T-cell (primary cell): ENCODE results near the gene KTN1. TPM values are rescaled to one million over a fixed set of nuclear protein-coding genes. Genes with fewer than 3 reads are reported as not detected.

ENCODE experiments used
- ATAC-seq, 4 experiments: fragments of 200-7000 bp in 3 of 4; fragments of 150-1000 bp in 1 of 4; cut with Tn5 transposase; replicated peaks in 1 of 4; 1 replicate in 3 of 4; 2 replicates in 1 of 4; pipeline ENCODE4 v1.10.0; 2021; ENCODE audit warnings: moderate library complexity in 3 of 4, mild to moderate bottlenecking in 2 of 4, moderate number of reproducible peaks in 1 of 4
- CTCF ChIA-PET, 2 donors: fragments of 300-600 bp; sonication (Branson Sonifier 250); formaldehyde crosslinking; loops; one replicate each; lab custom pipeline; 2022; ENCODE audit warnings: antibody characterized with exemption in 2 of 2; lab: Charles Lee
- POLR2A ChIA-PET, 2 donors: fragments of 300-600 bp; sonication (Branson Sonifier 250); formaldehyde crosslinking; loops; one replicate each; lab custom pipeline; 2022; ENCODE audit warnings: antibody characterized with exemption in 2 of 2; lab: Charles Lee
- DNase-seq, 35 experiments: peaks; one replicate each; pipeline versions ENCODE4 v3.0.0 to v3.0.0-alpha.2; 2013 to 2023
- H3K27ac ChIP-seq: one replicate; pipeline ENCODE4 v1.5.1; 2013; ENCODE audit warnings: low read length
- H3K27me3 ChIP-seq, 2 experiments: replicated peaks in 1 of 2; 1 replicate in 1 of 2; 2 replicates in 1 of 2; pipeline versions ENCODE4 v1.6.1 to v1.7.0; 2013; ENCODE audit warnings: low read length in 1 of 2, mixed read lengths in 1 of 2; ENCODE audit not compliant: control insufficient read depth in 2 of 2, insufficient read depth in 2 of 2; ENCODE audit errors: extremely low read depth in 1 of 2
- H3K36me3 ChIP-seq, 2 donors: 1 replicate in 1 of 2; 2 replicates in 1 of 2; pipeline versions ENCODE4 v1.6.1 to v1.7.0; 2013; ENCODE audit warnings: low read length in 1 of 2; ENCODE audit not compliant: control insufficient read depth in 2 of 2, insufficient read depth in 1 of 2; ENCODE audit errors: extremely low read depth in 1 of 2
- H3K4me1 ChIP-seq, 2 experiments: 1 replicate in 1 of 2; 2 replicates in 1 of 2; pipeline versions ENCODE4 v1.6.1 to v1.7.0; 2013; ENCODE audit warnings: low read length in 2 of 2, mixed read lengths in 1 of 2; ENCODE audit not compliant: insufficient read depth in 2 of 2, control insufficient read depth in 1 of 2; ENCODE audit errors: extremely low read depth in 1 of 2
- H3K4me3 ChIP-seq, 2 donors: 1 replicate in 1 of 2; 2 replicates in 1 of 2; pipeline versions ENCODE4 v1.5.1 to v1.7.0; 2013; ENCODE audit warnings: mild to moderate bottlenecking in 2 of 2, low read length in 1 of 2, moderate library complexity in 1 of 2; ENCODE audit not compliant: control insufficient read depth in 1 of 2; ENCODE audit errors: extremely low read depth in 1 of 2
- H3K9me3 ChIP-seq: 2 replicates; pipeline ENCODE4 v1.7.0; 2013
- H3K27ac Mint-ChIP-seq, 2 donors: one replicate each; pipeline ENCODE4 v1.8.0; 2020 to 2021; ENCODE audit warnings: mild to moderate bottlenecking in 2 of 2, mixed read lengths in 2 of 2
- H3K27me3 Mint-ChIP-seq, 2 donors: one replicate each; pipeline ENCODE4 v1.8.0; 2021 to 2022; ENCODE audit warnings: mixed read lengths in 2 of 2
- H3K36me3 Mint-ChIP-seq: one replicate; pipeline ENCODE4 v1.8.0; 2021; ENCODE audit warnings: mixed read lengths
- H3K4me1 Mint-ChIP-seq, 3 donors: one replicate each; pipeline ENCODE4 v1.8.0; 2020 to 2022; ENCODE audit warnings: mixed read lengths in 3 of 3, mild to moderate bottlenecking in 1 of 3
- H3K4me3 Mint-ChIP-seq, 3 donors: one replicate each; pipeline ENCODE4 v1.8.0; 2020 to 2022; ENCODE audit warnings: mild to moderate bottlenecking in 3 of 3, mixed read lengths in 3 of 3, moderate library complexity in 3 of 3
- H3K9me3 Mint-ChIP-seq, 3 donors: one replicate each; pipeline ENCODE4 v1.8.0; 2020 to 2022; ENCODE audit warnings: mixed read lengths in 3 of 3
- WGBS: methylation state at CpG from one replicate; pipeline ENCODE4 v1.1.5; 2013; ENCODE audit warnings: missing lambda C conversion rate; ENCODE audit not compliant: insufficient coverage; 5-methylcytosine and 5-hydroxymethylcytosine counted together
- total RNA-seq, 35 experiments: library from RNA in 6 of 35; stranded (reverse) in 6 of 35; fragments of 120-200 nt in 1 of 35; gene quantifications; one replicate each; pipeline versions ENCODE4 v1.2.1 to v1.2.4 and lab custom pipeline; 2013 to 2026

Gene KTN1
- total RNA-seq, 5 donors from 2014 or later (not counting 1 experiment from before 2014, with no cell fraction given), result 82.5 to 109 (median 85.4) TPM

- Mint-ChIP-seq H3K4me1 (peaks cover 49 to 56% (median 49%) of the 10 kb centered on the region in 3 donors), H3K36me3 (no peaks in the 10 kb centered on the region), H3K27ac (no peak overlapping the region), H3K27me3 (no peaks in the 10 kb centered on the region), H3K4me3 (no peak overlapping the region), H3K9me3 (no peaks in the 10 kb centered on the region)
- ATAC-seq (no peak), DNase-seq (no peak)
- ChIA-PET POLR2A (no interaction called here), CTCF (interaction anchor here in 1 of 2 donors (0.6 kb wide), 1 partner anchor 168 kb away, joined by 3 read pairs; no protein-coding TSS in a partner anchor)
- no CpG with 5 or more reads among the region's 2 CpGs for WGBS
- Histone ChIP-seq H3K9me3 (no peaks in the 10 kb centered on the region), H3K27ac (no peak overlapping the region), H3K4me1 (peaks cover 19 to 26% of the 10 kb centered on the region in 2 experiments), H3K4me3 (no peak overlapping the region), H3K36me3 (no peaks in the 10 kb centered on the region), H3K27me3 (no peaks in the 10 kb centered on the region)
Observed at GRCh38 chr14:55583942-55584468, 4.0 kb downstream of the KTN1 start.

GRCh38 chr14:55585854-55586253 lies 5.8 kb downstream of the KTN1 start:
- H3K36me3 Mint-ChIP-seq, result peaks cover 4% of the 10 kb centered on the region
- H3K27me3 Mint-ChIP-seq, result no peaks in the 10 kb centered on the region
- no peaks in the 10 kb centered on the region for H3K9me3 Mint-ChIP-seq
- H3K27ac Mint-ChIP-seq, result peak overlapping the region in 1 of 2 donors; percentile 13
- no peaks in the 10 kb centered on the region for H3K36me3 ChIP-seq
- no CpG with 5 or more reads among the region's 2 CpGs for WGBS
- CTCF ChIA-PET, result no interaction called here
- no peaks in the 10 kb centered on the region for H3K9me3 ChIP-seq
- POLR2A ChIA-PET, result interaction anchor here in 1 of 2 donors (0.9 kb wide), 1 partner anchor 17 kb away, joined by 3 read pairs; no protein-coding TSS in a partner anchor
- no peak for DNase-seq
- peaks cover 10 to 26% of the 10 kb centered on the region in 2 experiments for H3K4me1 ChIP-seq
- H3K27me3 ChIP-seq, result no peaks in the 10 kb centered on the region
- no peak overlapping the region for H3K4me3 ChIP-seq
- H3K4me3 Mint-ChIP-seq, result peak overlapping the region in 1 of 3 donors; percentile 5
- H3K4me1 Mint-ChIP-seq, result peaks cover 50 to 59% (median 56%) of the 10 kb centered on the region in 3 donors
- no peak for ATAC-seq
- no peak overlapping the region for H3K27ac ChIP-seq

- Mint-ChIP-seq H3K4me3 (no peak overlapping the region), H3K9me3 (no peaks in the 10 kb centered on the region), H3K36me3 (peaks cover 4% of the 10 kb centered on the region), H3K4me1 (peaks cover 49 to 57% (median 52%) of the 10 kb centered on the region in 3 donors), H3K27me3 (no peaks in the 10 kb centered on the region), H3K27ac (no peak overlapping the region)
- no CpG with 5 or more reads among the region's 2 CpGs for WGBS
- no peak overlapping the region for H3K4me3 ChIP-seq
- POLR2A ChIA-PET, result interaction anchor here (0.6 to 0.9 kb wide), 4 partner anchors 11 to 1004 kb away, joined by 3 to 7 read pairs (median 4); no protein-coding TSS in a partner anchor
- no peak overlapping the region for H3K27ac ChIP-seq
- DNase-seq (no peak), ATAC-seq (no peak)
- H3K9me3 ChIP-seq, result no peaks in the 10 kb centered on the region
- H3K27me3 ChIP-seq, result no peaks in the 10 kb centered on the region
- H3K4me1 ChIP-seq, result peaks cover 5 to 22% of the 10 kb centered on the region in 2 experiments
- CTCF ChIA-PET, result interaction anchor here in 1 of 2 donors (0.6 kb wide), 1 partner anchor 1092 kb away, joined by 3 read pairs; no protein-coding TSS in a partner anchor
- H3K36me3 ChIP-seq, result no peaks in the 10 kb centered on the region
Observed at GRCh38 chr14:55586411-55586810, 6.4 kb downstream of the KTN1 start.

- peaks cover 58 to 65% (median 60%) of the 10 kb centered on the region in 3 donors for H3K4me1 Mint-ChIP-seq
- H3K9me3 ChIP-seq, result no peaks in the 10 kb centered on the region
- WGBS, result no CpG with 5 or more reads among the region's 1 CpG
- H3K36me3 Mint-ChIP-seq, result peaks cover 4% of the 10 kb centered on the region
- H3K4me3 Mint-ChIP-seq, result no peak overlapping the region
- ChIA-PET CTCF (no interaction called here), POLR2A (interaction anchor here in 1 of 2 donors (0.6 kb wide), 1 partner anchor 10 kb away, joined by 9 read pairs; no protein-coding TSS in a partner anchor)
- H3K27me3 Mint-ChIP-seq, result no peaks in the 10 kb centered on the region
- no peak overlapping the region for H3K27ac Mint-ChIP-seq
- ATAC-seq, result no peak
- no peak for DNase-seq
- no peak overlapping the region for H3K27ac ChIP-seq
- H3K9me3 Mint-ChIP-seq, result no peaks in the 10 kb centered on the region
- H3K36me3 ChIP-seq, result no peaks in the 10 kb centered on the region
- no peak overlapping the region for H3K4me3 ChIP-seq
- no peaks in the 10 kb centered on the region for H3K27me3 ChIP-seq
- peaks cover 4 to 13% of the 10 kb centered on the region in 2 experiments for H3K4me1 ChIP-seq
Observed at GRCh38 chr14:55587847-55588246, 7.8 kb downstream of the KTN1 start.

- H3K36me3 Mint-ChIP-seq, result peaks cover 4% of the 10 kb centered on the region
- no peak for ATAC-seq
- ChIA-PET POLR2A (interaction anchor here in 1 of 2 donors (0.6 kb wide), 1 partner anchor 10 kb away, joined by 9 read pairs; no protein-coding TSS in a partner anchor), CTCF (no interaction called here)
- Histone ChIP-seq H3K4me1 (peaks cover 4 to 13% of the 10 kb centered on the region in 2 experiments), H3K27ac (no peak overlapping the region), H3K9me3 (no peaks in the 10 kb centered on the region), H3K4me3 (no peak overlapping the region), H3K36me3 (no peaks in the 10 kb centered on the region), H3K27me3 (no peaks in the 10 kb centered on the region)
- WGBS, result no CpG with 5 or more reads among the region's 2 CpGs
- H3K4me1 Mint-ChIP-seq, result peaks cover 62 to 69% (median 65%) of the 10 kb centered on the region in 3 donors
- H3K27me3 Mint-ChIP-seq, result no peaks in the 10 kb centered on the region
- H3K4me3 Mint-ChIP-seq, result no peak overlapping the region
- no peak for DNase-seq
- peak overlapping the region in 1 of 2 donors; percentile 12 for H3K27ac Mint-ChIP-seq
- no peaks in the 10 kb centered on the region for H3K9me3 Mint-ChIP-seq
Observed at GRCh38 chr14:55588259-55588699, 8.3 kb downstream of the KTN1 start.

GRCh38 chr14:55589171-55589570 lies 9.2 kb downstream of the KTN1 start:
- no peaks in the 10 kb centered on the region for H3K27me3 Mint-ChIP-seq
- no peak overlapping the region for H3K4me3 ChIP-seq
- POLR2A ChIA-PET, result interaction anchor here in 1 of 2 donors (0.8 kb wide), 1 partner anchor 8 kb away, joined by 3 read pairs; no protein-coding TSS in a partner anchor
- peaks cover 4 to 13% of the 10 kb centered on the region in 2 experiments for H3K4me1 ChIP-seq
- no peaks in the 10 kb centered on the region for H3K9me3 ChIP-seq
- ATAC-seq (no peak), DNase-seq (no peak)
- H3K36me3 Mint-ChIP-seq, result peaks cover 8% of the 10 kb centered on the region
- H3K27me3 ChIP-seq, result no peaks in the 10 kb centered on the region
- peaks cover 69 to 78% (median 72%) of the 10 kb centered on the region in 3 donors for H3K4me1 Mint-ChIP-seq
- H3K9me3 Mint-ChIP-seq, result no peaks in the 10 kb centered on the region
- no peaks in the 10 kb centered on the region for H3K36me3 ChIP-seq
- WGBS, result no CpG with 5 or more reads among the region's 6 CpGs
- H3K4me3 Mint-ChIP-seq, result no peak overlapping the region
- CTCF ChIA-PET, result interaction anchor here in 1 of 2 donors (0.7 kb wide), 1 partner anchor 10 kb away, joined by 3 read pairs; no protein-coding TSS in a partner anchor
- no peak overlapping the region for H3K27ac Mint-ChIP-seq
- no peak overlapping the region for H3K27ac ChIP-seq
